ENCODE results near the gene TPRKB.
"Not testable (repeated sequence)": the region's sequence is repeated elsewhere in the genome, so short reads cannot be mapped to it uniquely, and the experiment has no call there.

The TPRKB gene

GRCh38 chr2:73700131-73700611, 37.0 kb downstream of the TPRKB start:
- no peak for DNase-seq (ENCODE audit: low spot score)

- no peak for DNase-seq (ENCODE audit: low spot score)
Measured at GRCh38 chr2:73699437-73699836, 37.7 kb downstream of the TPRKB start.

- no peak for DNase-seq (ENCODE audit: low spot score)
Measured at GRCh38 chr2:73698101-73698500, 39.0 kb downstream of the TPRKB start.

DNA sequence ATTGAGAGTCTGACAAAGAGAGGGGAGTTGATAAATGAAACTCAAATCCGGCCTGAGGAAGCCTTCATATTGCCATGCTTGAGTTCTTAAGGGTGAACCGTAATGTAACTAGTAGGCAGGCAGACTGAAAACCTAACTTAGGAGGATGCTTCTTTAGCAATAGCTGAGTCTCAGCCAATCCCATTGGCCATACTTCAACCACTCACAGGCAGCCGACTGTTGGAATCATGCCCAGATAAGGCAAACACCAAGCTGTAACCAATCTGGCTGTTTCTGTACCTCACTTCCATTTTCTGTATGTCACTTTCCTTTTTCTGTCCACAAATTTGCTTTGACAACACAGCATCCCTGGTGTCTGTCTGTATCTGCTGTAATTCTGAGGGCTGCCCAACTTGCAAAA, 39.5 kb downstream of the TPRKB start:
- no peak for DNase-seq (ENCODE audit: low spot score)

DNA sequence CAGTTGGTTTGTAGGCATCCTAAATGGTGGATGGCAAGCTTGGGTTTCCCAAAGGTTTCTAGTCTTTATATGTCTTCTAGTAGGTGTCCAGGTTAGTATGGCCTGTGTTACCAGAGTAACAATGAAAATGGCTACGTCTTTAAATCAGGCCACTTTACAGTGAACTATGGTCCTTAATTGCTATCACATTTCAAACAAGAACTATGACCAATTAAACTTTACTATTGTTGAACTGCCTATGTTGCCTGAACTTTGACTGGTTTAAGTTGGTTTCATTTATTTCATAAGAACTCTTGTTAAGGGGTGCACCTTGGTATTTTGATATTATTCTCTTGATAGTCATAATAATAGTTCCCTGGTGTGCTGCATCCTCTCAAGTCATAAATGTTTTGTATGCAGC, 40.2 kb downstream of the TPRKB start:
- DNase-seq (ENCODE audit: low spot score): not testable (repeated sequence)

GRCh38 chr2:73696521-73696920, 40.6 kb downstream of the TPRKB start:
- not testable (repeated sequence) for DNase-seq (ENCODE audit: low spot score)

DNA sequence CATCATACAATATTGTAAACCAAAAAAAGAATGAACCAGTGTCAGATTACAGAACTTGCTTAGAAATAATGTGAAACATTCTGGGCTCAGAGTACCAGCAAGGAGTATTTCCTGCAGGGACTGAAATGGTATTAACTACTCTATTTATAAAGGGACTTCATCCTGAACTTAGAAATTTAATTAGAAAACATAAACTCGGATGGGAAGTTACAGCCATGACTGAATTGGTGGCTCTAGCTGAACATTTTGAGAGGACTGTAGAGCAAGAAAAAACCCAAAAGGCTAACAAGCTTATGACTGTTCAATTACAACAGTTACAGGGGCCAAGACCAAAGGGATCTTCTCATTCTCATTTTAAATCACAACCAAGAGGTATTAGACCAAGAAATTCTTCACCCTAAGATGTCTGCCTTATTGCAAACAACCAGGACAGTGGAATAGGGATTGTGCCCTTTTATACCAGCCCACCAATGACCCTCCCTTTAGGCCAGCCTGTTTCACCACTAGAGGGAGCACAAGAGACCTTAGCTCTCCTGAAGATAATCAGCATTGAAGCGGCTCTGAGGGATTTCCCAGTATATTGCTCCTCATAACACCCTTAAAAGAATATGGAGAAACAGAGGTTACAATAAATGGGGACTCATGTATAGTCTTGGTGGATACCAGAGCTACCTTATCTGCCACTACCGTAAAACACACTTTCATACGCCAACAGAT, 46.6 kb downstream of the TPRKB start:
- DNase-seq (ENCODE audit: low spot score): not testable (repeated sequence)

DNA sequence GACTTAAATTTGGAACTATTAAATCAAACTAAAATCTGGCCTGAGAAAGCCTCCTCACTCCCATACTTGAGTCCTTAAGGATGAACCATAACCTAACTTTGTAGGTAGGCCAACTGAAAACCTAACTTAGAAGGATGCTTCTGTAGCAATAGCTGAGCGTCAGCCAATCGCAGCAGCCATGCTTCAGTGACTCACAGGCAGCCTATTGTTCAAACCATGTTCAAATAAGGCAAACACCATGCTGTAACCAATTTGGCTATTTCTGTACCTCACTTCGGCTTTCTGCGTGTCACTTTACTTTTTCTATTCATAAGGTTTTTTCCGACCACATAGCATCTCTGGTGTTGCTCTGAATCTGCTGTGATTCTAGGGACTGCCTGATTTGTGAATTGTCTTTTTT, 48.7 kb downstream of the TPRKB start:
- not testable (repeated sequence) for DNase-seq (ENCODE audit: low spot score)

DNA sequence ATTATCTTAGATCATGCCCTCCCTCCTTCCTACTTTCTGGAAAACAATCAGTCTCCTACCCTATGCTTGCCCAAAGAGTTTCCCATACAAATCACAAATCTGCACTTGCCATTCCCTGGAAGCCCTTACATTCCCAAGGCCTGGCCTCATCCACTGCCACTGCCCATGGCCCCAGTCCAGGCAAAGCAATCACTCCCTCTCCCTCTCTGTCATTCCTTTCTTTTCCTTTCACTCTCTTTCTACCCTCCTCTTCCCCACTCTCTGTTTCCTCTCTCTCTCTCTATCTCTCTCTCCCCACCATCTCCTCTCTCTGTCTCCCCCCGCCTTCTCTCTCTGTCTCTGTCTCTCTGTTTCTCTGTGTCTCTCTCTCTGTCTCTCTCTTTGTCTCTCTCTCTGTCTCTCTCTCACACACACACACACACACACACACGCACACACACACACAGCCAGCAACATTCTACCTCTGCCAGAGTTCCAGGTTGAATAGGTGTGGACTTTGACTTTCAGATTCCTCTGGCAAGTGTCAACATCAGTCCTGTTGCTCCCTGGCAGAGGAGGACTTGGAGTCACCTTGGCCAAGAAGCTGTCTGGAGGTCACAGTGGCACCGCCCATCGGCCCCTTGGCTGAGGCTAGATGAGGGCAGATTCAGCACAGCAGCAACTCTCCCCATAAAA, 51.2 kb downstream of the TPRKB start:
- DNase-seq (ENCODE audit: low spot score): no peak

- not testable (repeated sequence) for DNase-seq (ENCODE audit: low spot score)
Measured at GRCh38 chr2:73684905-73685304, 52.2 kb downstream of the TPRKB start.

- not testable (repeated sequence) for DNase-seq (ENCODE audit: low spot score)
Measured at GRCh38 chr2:73684325-73684724, 52.8 kb downstream of the TPRKB start.

GRCh38 chr2:73679951-73680571, 57.1 kb downstream of the TPRKB start:
- DNase-seq (ENCODE audit: low spot score): peak; percentile 41
